Measurements from ENCODE around the gene KCNJ11. TPM values are rescaled to one million over a fixed set of nuclear protein-coding genes. Genes with fewer than 3 reads are reported as not detected.

The KCNJ11 gene
- total RNA-seq, 1 experiment from 2014 or later: 0.54 TPM

- ChIA-PET POLR2A (no interaction called here), CTCF (interaction anchor here (0.6 to 0.9 kb wide), 3 partner anchors 19 to 24 kb away, joined by 3 to 4 read pairs (median 3); partner anchors contain the start of gene KCNJ11)
- no peak overlapping the region for H3K27ac Mint-ChIP-seq (ENCODE audit: low read depth, unreplicated experiment)
- no peaks in the 10 kb centered on the region for H3K36me3 Mint-ChIP-seq (ENCODE audit: insufficient read depth, unreplicated experiment)
- no TSS peak for BruUV-seq (replicated peaks)
- H3K4me1 Mint-ChIP-seq (ENCODE audit: insufficient read depth, unreplicated experiment): no peaks in the 10 kb centered on the region
- no peak overlapping the region for H3K4me3 Mint-ChIP-seq (ENCODE audit: unreplicated experiment)
- TF ChIP-seq, protein P1, sequence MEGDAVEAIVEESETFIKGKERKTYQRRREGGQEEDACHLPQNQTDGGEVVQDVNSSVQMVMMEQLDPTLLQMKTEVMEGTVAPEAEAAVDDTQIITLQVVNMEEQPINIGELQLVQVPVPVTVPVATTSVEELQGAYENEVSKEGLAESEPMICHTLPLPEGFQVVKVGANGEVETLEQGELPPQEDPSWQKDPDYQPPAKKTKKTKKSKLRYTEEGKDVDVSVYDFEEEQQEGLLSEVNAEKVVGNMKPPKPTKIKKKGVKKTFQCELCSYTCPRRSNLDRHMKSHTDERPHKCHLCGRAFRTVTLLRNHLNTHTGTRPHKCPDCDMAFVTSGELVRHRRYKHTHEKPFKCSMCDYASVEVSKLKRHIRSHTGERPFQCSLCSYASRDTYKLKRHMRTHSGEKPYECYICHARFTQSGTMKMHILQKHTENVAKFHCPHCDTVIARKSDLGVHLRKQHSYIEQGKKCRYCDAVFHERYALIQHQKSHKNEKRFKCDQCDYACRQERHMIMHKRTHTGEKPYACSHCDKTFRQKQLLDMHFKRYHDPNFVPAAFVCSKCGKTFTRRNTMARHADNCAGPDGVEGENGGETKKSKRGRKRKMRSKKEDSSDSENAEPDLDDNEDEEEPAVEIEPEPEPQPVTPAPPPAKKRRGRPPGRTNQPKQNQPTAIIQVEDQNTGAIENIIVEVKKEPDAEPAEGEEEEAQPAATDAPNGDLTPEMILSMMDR (IDR thresholded peaks at IDR 0.05; ENCODE audit: unreplicated experiment): no peak
- no peaks in the 10 kb centered on the region for H3K9me3 Mint-ChIP-seq (ENCODE audit: unreplicated experiment)
- no peak for DNase-seq (ENCODE audit: unreplicated experiment)
- H3K27me3 Mint-ChIP-seq (ENCODE audit: insufficient read depth, unreplicated experiment): peaks cover 4% of the 10 kb centered on the region
- intact Hi-C loops (cut with micrococcal nuclease): no loop called here
Observed at GRCh38 chr11:17408026-17408425, 19.6 kb upstream of the KCNJ11 start.

GRCh38 chr11:17407575-17407974 is 19.1 kb upstream of the KCNJ11 start:
- Mint-ChIP-seq H3K36me3 (ENCODE audit: insufficient read depth, unreplicated experiment) (no peaks in the 10 kb centered on the region), H3K9me3 (ENCODE audit: unreplicated experiment) (no peaks in the 10 kb centered on the region), H3K4me3 (ENCODE audit: unreplicated experiment) (no peak overlapping the region), H3K4me1 (ENCODE audit: insufficient read depth, unreplicated experiment) (no peaks in the 10 kb centered on the region), H3K27ac (ENCODE audit: low read depth, unreplicated experiment) (no peak overlapping the region), H3K27me3 (ENCODE audit: insufficient read depth, unreplicated experiment) (no peaks in the 10 kb centered on the region)
- ChIA-PET CTCF (interaction anchor here (0.6 to 0.8 kb wide), 2 partner anchors 21 to 24 kb away, joined by 3 to 4 read pairs; no protein-coding TSS in a partner anchor), POLR2A (no interaction called here)
- DNase-seq (ENCODE audit: unreplicated experiment): no peak
- intact Hi-C loops (cut with micrococcal nuclease): no loop called here
- TF ChIP-seq, protein P1 (IDR thresholded peaks at IDR 0.05; ENCODE audit: unreplicated experiment): no peak
- no TSS peak for BruUV-seq (replicated peaks)

DNA sequence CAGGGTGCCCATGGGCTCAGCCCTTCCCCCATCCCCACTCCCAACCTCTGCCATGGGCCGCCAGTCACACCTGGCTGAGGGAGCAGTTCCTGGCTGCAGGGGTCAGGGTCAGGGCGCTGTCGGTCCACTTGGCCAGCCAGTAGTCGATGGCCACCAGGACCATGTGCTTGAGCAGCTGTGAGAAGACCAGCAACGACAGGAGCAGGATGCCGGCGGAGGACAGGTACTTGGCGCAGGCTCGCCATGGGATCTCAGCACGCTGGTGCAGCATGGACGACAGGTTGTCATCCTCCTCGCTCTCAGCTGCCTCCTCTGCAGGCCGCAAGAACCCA is 18.3 kb upstream of the KCNJ11 start:
- no peak overlapping the region for H3K27ac Mint-ChIP-seq (ENCODE audit: low read depth, unreplicated experiment)
- no peak for DNase-seq (ENCODE audit: unreplicated experiment)
- TF ChIP-seq, protein P1 (IDR thresholded peaks at IDR 0.05; ENCODE audit: unreplicated experiment): no peak
- intact Hi-C loops (cut with micrococcal nuclease): no loop called here
- ChIA-PET POLR2A (no interaction called here), CTCF (interaction anchor here (1.0 to 1.4 kb wide), 2 partner anchors 101 to 177 kb away, joined by 3 read pairs; no protein-coding TSS in a partner anchor)
- no peaks in the 10 kb centered on the region for H3K9me3 Mint-ChIP-seq (ENCODE audit: unreplicated experiment)
- H3K4me3 Mint-ChIP-seq (ENCODE audit: unreplicated experiment): no peak overlapping the region
- no peaks in the 10 kb centered on the region for H3K27me3 Mint-ChIP-seq (ENCODE audit: insufficient read depth, unreplicated experiment)
- H3K4me1 Mint-ChIP-seq (ENCODE audit: insufficient read depth, unreplicated experiment): no peaks in the 10 kb centered on the region
- H3K36me3 Mint-ChIP-seq (ENCODE audit: insufficient read depth, unreplicated experiment): no peaks in the 10 kb centered on the region
- BruUV-seq (replicated peaks): no TSS peak

GRCh38 chr11:17406082-17406817 is 17.8 kb upstream of the KCNJ11 start:
- Mint-ChIP-seq H3K4me1 (ENCODE audit: insufficient read depth, unreplicated experiment) (no peaks in the 10 kb centered on the region), H3K27me3 (ENCODE audit: insufficient read depth, unreplicated experiment) (no peaks in the 10 kb centered on the region), H3K9me3 (ENCODE audit: unreplicated experiment) (no peaks in the 10 kb centered on the region), H3K27ac (ENCODE audit: low read depth, unreplicated experiment) (no peak overlapping the region), H3K36me3 (ENCODE audit: insufficient read depth, unreplicated experiment) (no peaks in the 10 kb centered on the region), H3K4me3 (ENCODE audit: unreplicated experiment) (no peak overlapping the region)
- no peak for DNase-seq (ENCODE audit: unreplicated experiment)
- TF ChIP-seq, protein P1 (IDR thresholded peaks at IDR 0.05; ENCODE audit: unreplicated experiment): no peak
- CTCF ChIA-PET: interaction anchor here (0.6 to 1.8 kb wide), 4 partner anchors 22 to 176 kb away, joined by 3 to 6 read pairs (median 3); no protein-coding TSS in a partner anchor
- intact Hi-C loops (cut with micrococcal nuclease): no loop called here
- POLR2A ChIA-PET: interaction anchor here (0.9 kb wide), 1 partner anchor 14 kb away, joined by 3 read pairs; no protein-coding TSS in a partner anchor
- BruUV-seq (replicated peaks): no TSS peak
